Right atrium auricular region (tissue), 2 donors: ENCODE results near the gene ANXA4. TPM values are rescaled to one million over a fixed set of nuclear protein-coding genes. Genes with fewer than 3 reads are reported as not detected.

Experiments used
- DNase-seq: peaks from one replicate; pipeline ENCODE4 v3.0.0-alpha.2; 2019; ENCODE audit warnings: low spot score
- H3K27ac ChIP-seq, 2 donors: fragments of 200-600 bp; sonication (generic); 1 replicate in 1 of 2; 2 replicates in 1 of 2; pipeline ENCODE4 v1.5.1; 2016 to 2019
- H3K27me3 ChIP-seq, 2 donors: fragments of 200-600 bp; sonication (generic); one replicate each; pipeline versions ENCODE4 v1.5.1 to v1.6.0; 2017 to 2019
- H3K36me3 ChIP-seq: fragments of 200-600 bp; sonication (generic); one replicate; pipeline ENCODE4 v1.5.1; 2016
- H3K4me1 ChIP-seq, 2 donors: fragments of 200-600 bp; sonication (generic); one replicate each; pipeline versions ENCODE4 v1.5.1 to v1.6.0; 2017 to 2019
- H3K4me3 ChIP-seq, 2 donors: fragments of 200-600 bp; sonication (generic); 1 replicate in 1 of 2; 2 replicates in 1 of 2; pipeline ENCODE4 v1.5.1; 2017 to 2019; ENCODE audit warnings: mild to moderate bottlenecking in 1 of 2, moderate library complexity in 1 of 2
- H3K9me3 ChIP-seq, 2 donors: fragments of 200-600 bp; sonication (generic); one replicate each; pipeline ENCODE4 v1.5.1; 2019
- CTCF ChIP-seq, 2 donors: fragments of 200-600 bp; sonication (generic); IDR thresholded peaks; one replicate each; pipeline ENCODE4 v1.5.1; 2019; ENCODE audit warnings: antibody characterized with exemption in 2 of 2
- total RNA-seq, 2 donors: library from RNA; depleted of rRNA; stranded (reverse); fragments of >200 nt; gene quantifications; one replicate each; pipeline ENCODE4 v1.1.0, GENCODE V29; 2016

The ANXA4 gene
- total RNA-seq, 2 donors from 2014 or later, result 12.7 to 25.9 TPM

GRCh38 chr2:69796174-69796573, 54.2 kb downstream of the ANXA4 start:
- Histone ChIP-seq H3K36me3 (no peaks in the 10 kb centered on the region), H3K27ac (no peak overlapping the region), H3K4me3 (no peak overlapping the region), H3K27me3 (no peaks in the 10 kb centered on the region), H3K9me3 (no peaks in the 10 kb centered on the region), H3K4me1 (peaks cover 0 to 30% of the 10 kb centered on the region in 2 donors)
- TF ChIP-seq CTCF (IDR thresholded peaks at IDR 0.05), result no peak
- DNase-seq, result no peak

DNA sequence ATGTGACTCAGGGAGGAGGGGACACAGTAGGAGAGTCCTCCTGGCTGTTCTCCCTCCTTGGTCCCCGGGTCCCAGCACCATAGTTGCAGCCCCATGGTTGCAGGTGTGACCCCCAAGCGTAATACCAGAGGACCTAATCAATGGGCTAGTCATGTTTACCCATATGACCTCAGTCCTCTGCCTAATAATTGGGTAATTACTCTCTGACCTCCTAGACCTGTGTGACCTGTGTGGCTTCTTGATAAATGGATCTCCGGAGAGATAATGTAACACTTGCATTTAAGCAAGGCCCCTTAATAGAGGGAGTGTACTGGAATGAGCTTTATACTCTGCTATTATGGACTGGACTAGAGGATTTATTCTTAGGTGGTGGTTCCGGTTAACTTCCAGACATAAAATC, 55.3 kb downstream of the ANXA4 start:
- H3K4me3 ChIP-seq, result no peak overlapping the region
- H3K36me3 ChIP-seq, result no peaks in the 10 kb centered on the region
- no peaks in the 10 kb centered on the region for H3K27me3 ChIP-seq
- DNase-seq, result no peak
- no peak overlapping the region for H3K27ac ChIP-seq
- no peak for TF ChIP-seq CTCF (IDR thresholded peaks at IDR 0.05)
- peaks cover 0 to 25% of the 10 kb centered on the region in 2 donors for H3K4me1 ChIP-seq
- no peaks in the 10 kb centered on the region for H3K9me3 ChIP-seq

DNA sequence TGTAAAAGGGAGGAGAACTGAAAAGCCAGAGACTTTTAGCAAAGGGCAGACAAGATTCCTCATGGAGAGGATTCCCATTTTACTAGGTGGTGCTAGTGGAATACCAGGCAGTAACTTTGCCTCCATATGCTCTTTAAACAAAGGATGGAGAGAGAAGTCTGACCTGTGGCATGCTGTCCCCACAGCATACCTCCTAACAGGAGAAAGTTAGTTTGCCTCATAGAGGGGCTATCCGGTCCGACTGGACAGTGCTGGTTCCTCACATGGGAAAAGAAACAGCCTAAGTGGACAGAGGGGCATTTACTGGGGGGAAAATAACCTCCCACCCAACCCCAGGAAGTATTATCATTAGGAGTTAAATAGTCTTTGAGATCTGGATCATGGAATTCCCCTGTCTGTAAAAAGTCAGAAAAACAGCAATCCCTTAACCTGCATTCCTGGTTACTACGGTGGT, 55.9 kb downstream of the ANXA4 start:
- DNase-seq, result peak; percentile 30
- Histone ChIP-seq H3K4me3 (peak overlapping the region; percentile 22 to 40), H3K36me3 (no peaks in the 10 kb centered on the region), H3K27me3 (no peaks in the 10 kb centered on the region), H3K4me1 (peaks cover 0 to 25% of the 10 kb centered on the region in 2 donors), H3K27ac (peak overlapping the region; percentile 57 to 62), H3K9me3 (no peaks in the 10 kb centered on the region)
- no peak for TF ChIP-seq CTCF (IDR thresholded peaks at IDR 0.05)

GRCh38 chr2:69798290-69798908, 56.5 kb downstream of the ANXA4 start:
- no peaks in the 10 kb centered on the region for H3K36me3 ChIP-seq
- peaks cover 0 to 25% of the 10 kb centered on the region in 2 donors for H3K4me1 ChIP-seq
- TF ChIP-seq CTCF (IDR thresholded peaks at IDR 0.05), result no peak
- no peaks in the 10 kb centered on the region for H3K27me3 ChIP-seq
- no peaks in the 10 kb centered on the region for H3K9me3 ChIP-seq
- peak overlapping the region; percentile 57 to 62 for H3K27ac ChIP-seq
- peak overlapping the region; percentile 22 to 40 for H3K4me3 ChIP-seq
- peak; percentile 79 for DNase-seq

DNA sequence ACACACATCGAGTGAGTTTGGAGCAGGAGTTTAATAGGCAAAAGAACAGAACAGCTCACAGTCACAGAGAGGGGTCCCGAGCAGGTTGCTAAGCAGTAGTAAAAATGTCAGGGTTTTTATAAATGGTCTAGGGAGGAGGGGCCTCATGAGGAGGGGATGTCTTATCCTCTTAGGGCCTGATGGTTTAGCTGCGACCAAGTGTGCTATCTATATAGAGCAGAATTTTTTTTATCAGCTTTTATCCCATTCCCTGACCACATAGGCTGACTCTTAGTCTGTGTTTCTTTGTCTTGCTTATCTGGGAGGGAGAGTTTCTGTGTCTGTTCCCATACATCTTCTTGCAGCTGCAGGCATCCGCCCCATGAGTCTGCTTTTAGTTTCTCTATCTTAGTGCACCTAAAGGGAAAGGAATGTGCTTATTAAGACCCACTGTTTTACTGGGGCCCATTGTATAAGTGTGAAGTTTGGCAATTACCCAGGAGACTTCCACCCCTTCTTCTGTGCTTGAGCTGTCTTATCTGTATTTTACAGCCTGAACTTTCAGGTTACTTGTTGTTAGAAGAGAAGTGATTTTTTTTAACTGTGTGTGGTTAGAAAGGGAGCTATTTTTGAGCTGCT, 57.1 kb downstream of the ANXA4 start:
- DNase-seq, result peak; percentile 46
- peak overlapping the region; percentile 22 to 40 for H3K4me3 ChIP-seq
- H3K36me3 ChIP-seq, result no peaks in the 10 kb centered on the region
- H3K9me3 ChIP-seq, result no peaks in the 10 kb centered on the region
- H3K4me1 ChIP-seq, result peaks cover 0 to 25% of the 10 kb centered on the region in 2 donors
- H3K27ac ChIP-seq, result peak overlapping the region; percentile 57 to 62
- H3K27me3 ChIP-seq, result no peaks in the 10 kb centered on the region
- no peak for TF ChIP-seq CTCF (IDR thresholded peaks at IDR 0.05)
